HG02610 (cell line): ENCODE data around the gene TRPV6.

Experiments
- ATAC-seq: cut with Tn5 transposase; IDR thresholded peaks from one replicate; pipeline ENCODE4 v1.9.1; 2021; ENCODE audit warnings: mild to moderate bottlenecking, moderate library complexity; ENCODE audit not compliant: unreplicated experiment

TRPV6 gene

GRCh38 chr7:142886866-142887265 is 1.3 kb upstream of the TRPV6 start:
- ATAC-seq = no peak

DNA sequence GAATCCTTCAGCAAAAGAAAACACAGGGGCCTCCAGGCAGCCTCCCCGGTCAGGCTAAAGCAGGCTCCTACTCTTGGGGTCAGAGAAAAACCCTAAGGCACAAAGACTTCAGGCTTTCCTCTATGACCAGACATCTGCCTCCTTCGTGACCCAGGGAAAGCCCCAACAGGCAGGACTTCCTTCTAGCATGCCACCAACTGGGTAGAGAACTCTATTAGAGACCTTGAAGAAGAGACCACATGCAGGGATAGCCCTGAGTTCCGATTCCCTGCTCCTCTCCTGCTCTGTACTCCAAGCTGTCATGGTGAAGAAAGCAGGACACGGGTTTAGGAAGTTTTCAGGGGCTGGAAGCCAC is 1.3 kb downstream of the TRPV6 start:
- ATAC-seq = no peak

- no peak for ATAC-seq
Observed at GRCh38 chr7:142883571-142884285, 1.8 kb downstream of the TRPV6 start.

DNA sequence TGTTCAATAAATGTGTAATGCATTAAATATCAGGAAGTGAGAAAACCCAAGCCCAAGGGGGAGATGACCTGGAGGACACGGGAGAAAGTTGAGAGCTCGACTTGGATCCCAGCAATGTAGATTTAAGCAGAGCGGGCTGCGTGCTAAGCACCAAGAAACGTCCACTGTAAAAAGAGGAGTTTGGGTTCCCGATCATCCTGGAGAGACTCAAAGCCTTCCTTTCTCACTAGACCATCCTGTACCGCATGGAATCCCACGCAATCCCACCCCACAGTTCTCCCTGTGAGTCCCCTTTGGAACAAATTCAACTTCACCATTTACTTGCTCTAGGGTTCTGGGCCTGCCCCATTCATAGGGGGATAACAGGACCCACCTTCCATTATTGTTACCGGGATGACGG is 2.4 kb downstream of the TRPV6 start:
- ATAC-seq = no peak

DNA sequence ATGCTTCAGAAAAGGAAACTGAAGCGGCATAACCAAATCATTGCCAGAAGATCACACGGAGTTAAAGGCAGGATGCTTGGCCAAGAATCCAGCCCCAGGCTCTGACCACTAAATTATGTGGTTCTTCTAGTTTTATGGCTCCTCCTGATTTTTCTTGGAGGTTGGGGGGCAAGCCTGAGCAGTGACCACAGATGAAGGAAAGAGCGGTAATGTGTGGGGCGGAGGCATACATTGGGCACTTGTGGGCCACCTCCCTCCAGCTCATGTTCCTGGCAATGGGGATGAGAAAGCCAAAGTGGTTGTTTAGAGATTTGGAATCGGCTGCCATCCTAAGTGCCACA is 3.2 kb downstream of the TRPV6 start:
- no peak for ATAC-seq

DNA sequence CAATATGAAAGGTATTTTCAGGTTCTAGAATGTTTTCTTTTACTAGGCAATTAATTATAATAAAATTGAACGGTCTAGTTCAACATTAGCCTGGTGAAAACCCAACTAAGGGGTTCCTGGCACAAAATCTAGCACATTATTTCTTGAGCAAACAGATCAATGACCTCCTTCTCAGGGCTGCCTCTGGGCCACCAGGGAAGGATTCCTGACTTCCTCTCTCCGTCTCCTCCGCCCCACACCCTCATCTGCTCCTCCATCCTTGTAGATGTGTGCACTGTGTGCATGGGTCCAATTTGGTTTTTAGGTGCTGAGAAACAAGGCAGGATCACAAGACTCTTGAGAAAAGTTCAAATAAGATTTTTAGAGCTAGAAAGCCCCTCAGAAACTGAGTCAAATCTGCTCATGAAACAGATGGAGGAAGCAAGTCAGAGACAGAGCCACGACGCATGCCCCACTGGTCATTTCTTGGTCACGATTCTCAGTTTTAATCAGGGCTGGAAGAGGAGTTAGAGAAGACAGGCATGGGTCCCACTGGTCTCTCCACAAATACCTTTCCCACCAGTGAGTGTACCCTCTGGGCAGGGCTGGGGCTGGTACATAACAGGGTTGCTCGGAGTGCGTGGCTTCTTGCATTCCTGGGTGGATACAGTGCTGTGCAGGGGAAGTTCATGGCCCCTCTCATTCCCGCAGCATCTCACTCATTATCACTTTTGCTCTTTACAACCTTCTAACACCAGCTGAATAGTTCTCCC is 3.8 kb downstream of the TRPV6 start:
- no peak for ATAC-seq

DNA sequence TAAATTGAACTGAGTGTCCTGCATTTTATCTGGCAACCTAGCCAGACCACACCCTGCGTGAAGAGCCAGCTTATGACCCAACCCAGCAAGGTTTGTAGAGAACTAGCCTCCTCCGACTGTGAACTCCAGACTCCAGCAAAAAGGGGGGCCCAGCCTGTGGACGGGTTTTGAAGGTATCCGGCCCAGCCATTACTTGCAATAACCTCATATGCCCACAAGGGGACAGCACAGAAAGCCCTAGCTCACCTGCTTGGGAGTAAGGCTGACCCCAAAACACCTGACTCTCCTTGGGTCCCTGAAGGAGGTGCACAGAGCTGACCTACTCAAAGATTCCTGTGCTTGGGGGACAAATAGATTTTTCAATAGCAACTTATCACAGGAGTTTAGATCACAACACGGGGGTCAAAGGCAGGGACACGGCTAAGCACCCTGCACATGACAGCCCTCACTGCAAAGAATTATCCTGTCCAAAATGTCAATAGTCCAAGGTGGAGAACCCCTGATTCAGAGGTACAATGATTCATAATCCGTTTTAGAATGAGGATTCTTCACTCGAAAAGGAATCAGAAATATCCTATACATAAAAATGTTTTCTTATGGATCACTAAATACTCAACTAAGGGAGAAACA is 4.6 kb downstream of the TRPV6 start:
- no peak for ATAC-seq

DNA sequence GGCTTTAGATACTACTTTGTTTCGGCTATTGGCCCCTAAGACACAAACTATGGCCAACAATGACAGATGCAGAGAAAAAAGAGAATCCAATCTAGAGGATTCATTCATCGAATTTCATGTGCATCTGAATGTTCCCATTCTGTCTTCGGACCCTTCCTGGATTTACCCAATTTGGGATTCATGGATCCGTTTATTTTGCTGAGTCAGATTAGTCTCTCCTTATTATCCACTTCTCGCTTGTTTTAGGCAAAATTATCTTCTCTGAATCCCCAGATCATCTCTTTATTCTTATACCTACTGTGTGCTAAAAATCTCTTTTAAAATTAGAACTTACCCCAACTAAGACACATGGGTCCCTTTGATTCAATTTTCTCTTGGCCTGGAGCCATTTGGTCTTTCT is 6.5 kb downstream of the TRPV6 start:
- ATAC-seq = no peak

DNA sequence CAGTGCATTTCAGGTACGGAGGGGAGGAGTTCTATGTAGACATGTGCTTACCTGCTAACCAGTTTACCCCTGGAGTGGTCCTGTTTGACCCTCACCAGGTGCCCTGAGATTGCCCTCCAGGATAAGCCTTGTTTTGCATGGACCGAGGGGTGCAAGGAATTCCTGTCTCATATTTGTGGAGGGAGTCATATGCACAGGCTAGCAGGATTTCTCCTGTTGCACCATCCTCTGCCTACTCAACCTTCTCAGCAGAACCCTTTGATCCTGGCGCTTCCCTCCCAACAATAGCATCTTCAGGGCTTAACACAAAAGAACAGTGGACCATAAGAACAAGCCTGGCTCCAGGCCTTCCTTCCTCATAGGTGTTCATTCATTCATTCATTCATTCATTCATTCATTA is 7.2 kb downstream of the TRPV6 start:
- no peak for ATAC-seq

DNA sequence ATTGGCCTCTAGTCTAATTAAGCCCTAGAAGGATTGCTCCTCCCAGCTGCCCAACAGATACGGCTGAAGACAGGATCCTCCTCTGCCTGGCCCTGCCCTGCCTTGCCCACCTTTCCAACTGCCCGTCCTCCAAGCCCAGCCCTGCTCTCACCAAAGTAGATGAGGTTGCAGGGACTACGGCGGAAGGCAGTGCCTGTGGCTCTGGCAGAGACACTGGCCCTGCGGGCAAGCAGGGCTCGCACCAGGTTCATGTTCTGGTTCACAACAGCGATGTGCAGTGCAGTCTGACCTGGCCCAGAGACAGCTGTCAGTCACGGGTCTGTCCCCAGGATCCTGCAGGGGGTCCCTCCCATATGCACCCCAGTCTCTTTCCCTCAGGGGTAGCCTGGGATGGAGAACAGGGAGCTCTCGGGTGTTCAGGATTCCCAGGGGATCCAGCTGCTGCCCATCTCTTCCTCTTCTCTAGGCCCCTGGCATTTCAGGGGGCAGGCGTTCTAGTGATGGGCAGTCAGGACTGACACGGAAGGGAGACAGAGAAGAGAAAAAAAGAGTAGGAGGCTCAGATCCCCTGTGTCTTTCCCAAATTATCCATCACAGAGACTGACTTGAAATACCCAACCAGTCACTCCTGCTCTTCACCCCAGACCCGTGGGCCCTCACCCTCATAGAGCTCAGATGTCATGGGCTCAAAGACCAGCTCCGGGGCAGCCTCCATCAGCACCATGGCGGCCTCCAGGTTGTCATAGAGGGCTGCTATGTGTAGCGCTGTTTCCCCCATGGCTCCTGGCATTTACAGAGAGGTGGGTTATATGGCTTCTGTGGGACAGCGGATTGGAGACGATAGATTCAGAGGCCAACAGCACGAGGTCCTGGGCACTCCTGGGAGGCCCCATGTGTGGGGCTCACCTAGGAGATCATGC is 8.3 kb downstream of the TRPV6 start:
- ATAC-seq = no peak

GRCh38 chr7:142876236-142876960 is 9.1 kb downstream of the TRPV6 start:
- ATAC-seq = no peak

DNA sequence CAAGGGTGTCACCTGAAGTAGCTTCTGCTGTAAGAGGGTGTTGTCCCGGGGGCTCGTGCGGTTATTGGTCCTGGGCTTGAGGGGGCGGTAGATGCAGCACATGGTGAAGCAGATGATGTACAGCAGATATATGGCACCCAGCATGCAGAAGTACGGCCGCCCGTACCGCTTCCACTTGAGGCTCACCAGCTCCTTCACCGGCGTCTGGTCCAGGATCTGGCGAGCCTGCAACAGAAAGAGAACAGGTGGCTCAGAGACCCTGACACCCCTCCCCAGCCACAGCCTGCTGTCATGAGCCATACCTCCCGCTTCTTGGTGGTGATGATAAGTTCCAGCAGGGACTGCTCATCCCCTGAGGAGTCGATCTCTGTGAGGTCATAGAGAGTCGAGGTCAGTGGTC is 10.1 kb downstream of the TRPV6 start:
- ATAC-seq = no peak

- no peak for ATAC-seq
Observed at GRCh38 chr7:142874837-142875236, 10.7 kb downstream of the TRPV6 start.

- ATAC-seq = no peak
Observed at GRCh38 chr7:142874409-142874808, 11.1 kb downstream of the TRPV6 start.

DNA sequence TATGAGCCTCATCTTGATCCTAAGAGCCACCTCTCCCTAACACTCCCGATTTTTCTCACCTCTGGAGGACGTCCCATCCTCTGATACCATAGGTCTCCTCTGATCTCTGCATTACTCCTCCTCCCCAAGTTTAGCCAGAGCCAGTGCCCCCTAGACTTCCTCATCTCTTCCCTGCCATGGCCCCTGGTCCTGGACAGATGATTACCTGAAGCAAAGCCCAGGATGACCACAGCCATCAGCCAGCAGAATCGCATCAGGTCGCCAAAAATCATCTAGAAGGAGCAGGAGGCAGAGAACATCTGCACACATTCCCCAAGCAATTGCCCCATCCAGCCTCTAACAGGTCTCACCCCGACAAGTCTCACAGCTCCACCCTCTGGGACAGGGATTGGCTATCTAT is 11.7 kb downstream of the TRPV6 start:
- no peak for ATAC-seq

GRCh38 chr7:142873281-142873784 is 12.2 kb downstream of the TRPV6 start:
- ATAC-seq = peak; percentile 47

DNA sequence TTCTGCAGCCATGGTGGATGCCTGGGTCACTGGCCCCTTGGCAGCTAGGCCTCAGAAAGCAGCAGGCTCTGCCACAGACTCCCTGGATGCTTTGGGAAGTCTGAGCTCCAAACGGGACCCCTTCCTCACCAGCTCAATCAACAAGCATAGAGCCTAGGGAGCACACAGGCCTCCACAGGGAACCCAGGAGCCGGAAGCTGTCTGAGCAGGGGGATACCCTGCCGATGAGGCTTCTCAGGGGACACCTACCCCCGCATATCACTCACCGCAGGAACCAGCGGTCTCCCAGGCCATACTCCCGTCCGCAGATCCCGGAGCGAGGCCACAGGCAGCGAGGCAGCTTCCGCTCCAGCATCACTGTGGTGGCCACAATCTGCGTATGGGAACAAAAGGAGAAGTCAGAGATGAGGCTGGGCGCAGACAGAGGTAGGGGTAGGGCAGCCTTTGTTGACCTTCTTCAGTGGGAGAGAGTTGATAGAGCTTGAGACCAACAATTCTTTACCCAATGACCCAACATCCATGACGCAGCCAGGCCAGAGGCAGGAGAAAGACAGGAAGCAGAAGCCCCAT is 13.4 kb downstream of the TRPV6 start:
- no peak for ATAC-seq

- ATAC-seq = no peak
Observed at GRCh38 chr7:142871260-142872105, 14.1 kb downstream of the TRPV6 start.

DNA sequence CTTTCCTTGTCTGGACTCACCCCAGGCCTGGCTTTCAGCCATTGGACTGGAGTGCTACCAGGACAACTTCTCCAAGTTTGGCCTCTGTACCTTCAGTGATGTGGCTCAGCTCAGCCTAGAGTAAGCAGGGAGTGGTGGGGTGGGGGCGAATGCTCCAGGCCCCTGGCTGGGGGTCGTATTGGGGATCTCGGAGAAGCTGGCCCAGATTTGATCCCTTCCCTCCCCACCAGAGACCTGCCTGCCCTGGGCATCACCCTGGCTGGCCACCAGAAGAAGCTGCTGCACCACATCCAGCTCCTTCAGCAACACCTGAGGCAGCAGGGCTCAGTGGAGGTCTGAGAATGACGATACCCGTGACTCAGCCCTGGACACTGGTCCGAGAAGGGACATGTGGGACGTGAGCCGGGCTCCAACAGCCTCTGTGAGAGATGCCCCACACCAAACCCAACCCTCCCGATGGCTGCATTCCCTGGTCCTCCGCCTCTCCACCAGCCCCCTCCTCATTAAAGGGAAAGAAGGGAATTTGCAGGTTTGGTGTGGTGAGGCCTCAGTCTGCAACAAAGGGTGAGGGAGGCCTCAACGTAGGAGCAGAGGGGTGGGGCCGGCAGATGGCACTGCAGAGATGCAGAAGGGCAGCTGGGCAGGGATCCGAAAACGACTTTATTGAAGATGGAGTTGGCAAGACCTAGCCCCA is 14.8 kb downstream of the TRPV6 start:
- no peak for ATAC-seq
